ENCODE results near the gene NEURL1B. TPM values are rescaled to one million over a fixed set of nuclear protein-coding genes. Genes with fewer than 3 reads are reported as not detected.

The NEURL1B gene
- total and polyA plus RNA-seq, 10 of the 15 experiments (the other 5 are each of a cell fraction or from before 2014, with no cell fraction given): 0.04 to 0.28 (median 0.05) TPM; not detected in 4

- ATAC-seq (no peak), FAIRE-seq (no peak), DNase-seq (ENCODE audit: low read depth, low spot score) (no peak)
- no peaks in the 10 kb centered on the region for H3K27me3 ChIP-seq (replicated peaks in 1 of 2; ENCODE audit: control insufficient read depth in 2 of 2, insufficient read depth in 2 of 2, low read length in 1 of 2)
- no peak overlapping the region for H3K4me2 ChIP-seq (ENCODE audit: control insufficient read depth, insufficient read depth)
- POLR2A ChIA-PET: no interaction called here
- no peaks in the 10 kb centered on the region for H4K20me1 ChIP-seq (ENCODE audit: control insufficient read depth, insufficient read depth)
- in situ Hi-C loops (cut with MboI) (no loop called here), intact Hi-C loops (cut with micrococcal nuclease; ENCODE audit: unreplicated experiment) (no loop called here)
- SMC1A ChIA-PET (ENCODE audit: uncharacterized antibody, unreplicated experiment): no interaction called here
- no TSS peak for BruUV-seq (replicated peaks)
- WGBS (ENCODE audit: insufficient coverage, insufficient replicate concordance, low lambda C conversion rate, missing lambda C conversion rate): 73% methylated on average over 47 of the region's 125 CpGs
- CTCF ChIA-PET: interaction anchor here (1.1 kb wide), 1 partner anchor 294 kb away, joined by 3 read pairs; no protein-coding TSS in a partner anchor
- no peak overlapping the region for H3K9ac ChIP-seq (ENCODE audit: control insufficient read depth, insufficient read depth, low read length)
- H3K9me3 ChIP-seq (replicated peaks; ENCODE audit: control insufficient read depth, insufficient read depth, low read length): no peaks in the 10 kb centered on the region; the same call in 2 of the 3 replicates
- TF ChIP-seq SREBF1 (IDR thresholded peaks at IDR 0.05; ENCODE audit: low read length) (no peak), ZBTB11 (CRISPR knock-in tag; IDR thresholded peaks at IDR 0.05) (no peak), NBN (IDR thresholded peaks at IDR 0.05) (no peak), TCF12 (IDR thresholded peaks at IDR 0.05; ENCODE audit: low read depth, low read length) (no peak), EGR1 (IDR thresholded peaks at IDR 0.05; ENCODE audit: borderline replicate concordance in 1 of 2, low read depth in 2 of 2, low read length in 2 of 2) (no peak), IKZF2 (IDR thresholded peaks at IDR 0.05) (no peak), CHD1 (IDR thresholded peaks at IDR 0.05; ENCODE audit: low read depth, low read length) (no peak), BCL11A (IDR thresholded peaks at IDR 0.05; ENCODE audit: low read depth, low read length) (no peak), SMAD5 (IDR thresholded peaks at IDR 0.05; ENCODE audit: low read depth) (no peak), MTA2 (IDR thresholded peaks at IDR 0.05; ENCODE audit: low read depth) (no peak)
- TF ChIP-seq, protein P1, sequence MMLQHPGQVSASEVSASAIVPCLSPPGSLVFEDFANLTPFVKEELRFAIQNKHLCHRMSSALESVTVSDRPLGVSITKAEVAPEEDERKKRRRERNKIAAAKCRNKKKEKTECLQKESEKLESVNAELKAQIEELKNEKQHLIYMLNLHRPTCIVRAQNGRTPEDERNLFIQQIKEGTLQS (IDR thresholded peaks at IDR 0.05; ENCODE audit: borderline replicate concordance, extremely low read depth, low read depth, low read length): no peak
- TF ChIP-seq, protein P2, sequence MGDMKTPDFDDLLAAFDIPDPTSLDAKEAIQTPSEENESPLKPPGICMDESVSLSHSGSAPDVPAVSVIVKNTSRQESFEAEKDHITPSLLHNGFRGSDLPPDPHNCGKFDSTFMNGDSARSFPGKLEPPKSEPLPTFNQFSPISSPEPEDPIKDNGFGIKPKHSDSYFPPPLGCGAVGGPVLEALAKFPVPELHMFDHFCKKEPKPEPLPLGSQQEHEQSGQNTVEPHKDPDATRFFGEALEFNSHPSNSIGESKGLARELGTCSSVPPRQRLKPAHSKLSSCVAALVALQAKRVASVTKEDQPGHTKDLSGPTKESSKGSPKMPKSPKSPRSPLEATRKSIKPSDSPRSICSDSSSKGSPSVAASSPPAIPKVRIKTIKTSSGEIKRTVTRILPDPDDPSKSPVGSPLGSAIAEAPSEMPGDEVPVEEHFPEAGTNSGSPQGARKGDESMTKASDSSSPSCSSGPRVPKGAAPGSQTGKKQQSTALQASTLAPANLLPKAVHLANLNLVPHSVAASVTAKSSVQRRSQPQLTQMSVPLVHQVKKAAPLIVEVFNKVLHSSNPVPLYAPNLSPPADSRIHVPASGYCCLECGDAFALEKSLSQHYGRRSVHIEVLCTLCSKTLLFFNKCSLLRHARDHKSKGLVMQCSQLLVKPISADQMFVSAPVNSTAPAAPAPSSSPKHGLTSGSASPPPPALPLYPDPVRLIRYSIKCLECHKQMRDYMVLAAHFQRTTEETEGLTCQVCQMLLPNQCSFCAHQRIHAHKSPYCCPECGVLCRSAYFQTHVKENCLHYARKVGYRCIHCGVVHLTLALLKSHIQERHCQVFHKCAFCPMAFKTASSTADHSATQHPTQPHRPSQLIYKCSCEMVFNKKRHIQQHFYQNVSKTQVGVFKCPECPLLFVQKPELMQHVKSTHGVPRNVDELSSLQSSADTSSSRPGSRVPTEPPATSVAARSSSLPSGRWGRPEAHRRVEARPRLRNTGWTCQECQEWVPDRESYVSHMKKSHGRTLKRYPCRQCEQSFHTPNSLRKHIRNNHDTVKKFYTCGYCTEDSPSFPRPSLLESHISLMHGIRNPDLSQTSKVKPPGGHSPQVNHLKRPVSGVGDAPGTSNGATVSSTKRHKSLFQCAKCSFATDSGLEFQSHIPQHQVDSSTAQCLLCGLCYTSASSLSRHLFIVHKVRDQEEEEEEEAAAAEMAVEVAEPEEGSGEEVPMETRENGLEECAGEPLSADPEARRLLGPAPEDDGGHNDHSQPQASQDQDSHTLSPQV (IDR thresholded peaks at IDR 0.05): no peak
- TF ChIP-seq, protein P3, sequence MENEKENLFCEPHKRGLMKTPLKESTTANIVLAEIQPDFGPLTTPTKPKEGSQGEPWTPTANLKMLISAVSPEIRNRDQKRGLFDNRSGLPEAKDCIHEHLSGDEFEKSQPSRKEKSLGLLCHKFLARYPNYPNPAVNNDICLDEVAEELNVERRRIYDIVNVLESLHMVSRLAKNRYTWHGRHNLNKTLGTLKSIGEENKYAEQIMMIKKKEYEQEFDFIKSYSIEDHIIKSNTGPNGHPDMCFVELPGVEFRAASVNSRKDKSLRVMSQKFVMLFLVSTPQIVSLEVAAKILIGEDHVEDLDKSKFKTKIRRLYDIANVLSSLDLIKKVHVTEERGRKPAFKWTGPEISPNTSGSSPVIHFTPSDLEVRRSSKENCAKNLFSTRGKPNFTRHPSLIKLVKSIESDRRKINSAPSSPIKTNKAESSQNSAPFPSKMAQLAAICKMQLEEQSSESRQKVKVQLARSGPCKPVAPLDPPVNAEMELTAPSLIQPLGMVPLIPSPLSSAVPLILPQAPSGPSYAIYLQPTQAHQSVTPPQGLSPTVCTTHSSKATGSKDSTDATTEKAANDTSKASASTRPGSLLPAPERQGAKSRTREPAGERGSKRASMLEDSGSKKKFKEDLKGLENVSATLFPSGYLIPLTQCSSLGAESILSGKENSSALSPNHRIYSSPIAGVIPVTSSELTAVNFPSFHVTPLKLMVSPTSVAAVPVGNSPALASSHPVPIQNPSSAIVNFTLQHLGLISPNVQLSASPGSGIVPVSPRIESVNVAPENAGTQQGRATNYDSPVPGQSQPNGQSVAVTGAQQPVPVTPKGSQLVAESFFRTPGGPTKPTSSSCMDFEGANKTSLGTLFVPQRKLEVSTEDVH (IDR thresholded peaks at IDR 0.05; ENCODE audit: low read depth, partially characterized antibody): no peak
- no peak overlapping the region for H3K4me3 ChIP-seq
- RAD21 ChIA-PET (ENCODE audit: unreplicated experiment): interaction anchor here (0.6 kb wide), 1 partner anchor 569 kb away, joined by 3 read pairs; no protein-coding TSS in a partner anchor
- H3K4me1 ChIP-seq (ENCODE audit: control insufficient read depth, insufficient read depth, low read length): peaks cover 11% of the 10 kb centered on the region
- no peak overlapping the region for H3K27ac ChIP-seq (ENCODE audit: control insufficient read depth, insufficient read depth)
- no peaks in the 10 kb centered on the region for H3K36me3 ChIP-seq (ENCODE audit: control insufficient read depth in 2 of 2, insufficient read depth in 2 of 2, low read length in 1 of 2)
- H2AFZ ChIP-seq (ENCODE audit: control insufficient read depth, low read depth, low read length): no peak overlapping the region
- no peaks in the 10 kb centered on the region for H3K79me2 ChIP-seq (ENCODE audit: control insufficient read depth, insufficient read depth, low read length)
Measured at GRCh38 chr5:172683645-172684471, 42.8 kb downstream of the NEURL1B start.
